GM18526 (cell line): ENCODE measurements around the gene PSMA7.

ENCODE experiments used
- POLR2A ChIP-seq: IDR thresholded peaks from 3 replicates; pipeline ENCODE4 v1.6.1; 2011; ENCODE audit not compliant: insufficient read length; ENCODE audit errors: extremely low read depth

PSMA7 gene

DNA sequence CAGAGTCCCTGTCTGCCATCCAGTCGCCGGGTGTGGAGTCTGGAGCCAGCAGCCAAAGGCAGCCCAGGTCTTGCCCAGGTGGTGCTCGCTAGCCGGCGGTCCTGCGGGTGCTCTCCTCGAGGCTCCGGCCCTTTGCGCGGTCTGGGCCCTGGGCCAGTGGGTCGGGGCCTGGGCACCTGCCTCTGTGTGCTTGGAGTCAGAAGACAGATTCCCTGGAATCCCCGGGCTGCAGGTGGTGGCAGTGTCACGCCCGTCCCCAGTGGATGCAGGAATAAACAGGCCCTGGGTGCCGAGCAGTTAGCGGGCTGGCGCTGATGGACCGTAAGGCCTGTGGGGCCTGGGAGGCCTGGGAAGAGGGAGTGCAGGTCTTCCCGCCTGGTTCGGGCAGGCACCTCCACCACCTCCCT is 5.7 kb upstream of the PSMA7 start:
- TF ChIP-seq POLR2A = no peak

DNA sequence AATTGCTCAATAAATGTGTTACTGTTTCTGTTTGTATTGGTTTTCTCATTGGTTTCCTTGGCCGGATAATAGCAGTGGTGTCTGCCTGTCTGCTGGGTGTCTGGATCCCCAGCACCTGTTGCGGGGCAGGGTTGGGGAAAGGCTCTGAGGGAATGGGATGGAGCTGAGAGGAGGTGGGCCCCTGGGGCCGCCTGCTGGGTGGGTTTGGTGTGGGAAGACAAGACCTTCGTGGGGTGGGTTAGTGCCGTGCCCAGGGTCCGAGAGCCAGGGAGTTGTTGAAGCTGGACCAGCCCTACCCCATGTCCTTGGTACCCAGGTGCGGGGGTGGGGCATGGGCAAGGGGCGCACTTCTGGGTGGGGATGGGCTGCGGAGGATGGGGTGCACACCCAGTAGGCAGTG is 4.3 kb upstream of the PSMA7 start:
- no peak for TF ChIP-seq POLR2A

- TF ChIP-seq POLR2A = no peak
Measured at GRCh38 chr20:62147125-62147524, 3.9 kb upstream of the PSMA7 start.

- no peak for TF ChIP-seq POLR2A
Measured at GRCh38 chr20:62146019-62146755, 3.0 kb upstream of the PSMA7 start.

DNA sequence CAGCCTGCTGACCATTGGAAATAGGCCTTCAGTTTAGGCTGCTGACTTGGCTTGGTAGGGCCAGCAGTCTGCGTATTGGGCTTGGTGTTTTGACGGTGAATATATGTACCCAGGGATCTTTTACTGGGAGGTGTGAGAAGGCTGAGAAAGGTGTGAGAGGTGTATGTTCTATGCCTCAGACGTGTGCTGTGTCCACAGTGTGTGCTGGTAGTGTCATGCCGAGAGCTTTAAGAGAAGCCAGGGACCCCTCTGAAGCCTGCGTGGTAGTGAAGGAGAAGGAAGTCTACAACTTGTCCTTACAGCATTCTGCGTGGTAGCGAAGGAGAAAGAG is 2.5 kb upstream of the PSMA7 start:
- TF ChIP-seq POLR2A = no peak

DNA sequence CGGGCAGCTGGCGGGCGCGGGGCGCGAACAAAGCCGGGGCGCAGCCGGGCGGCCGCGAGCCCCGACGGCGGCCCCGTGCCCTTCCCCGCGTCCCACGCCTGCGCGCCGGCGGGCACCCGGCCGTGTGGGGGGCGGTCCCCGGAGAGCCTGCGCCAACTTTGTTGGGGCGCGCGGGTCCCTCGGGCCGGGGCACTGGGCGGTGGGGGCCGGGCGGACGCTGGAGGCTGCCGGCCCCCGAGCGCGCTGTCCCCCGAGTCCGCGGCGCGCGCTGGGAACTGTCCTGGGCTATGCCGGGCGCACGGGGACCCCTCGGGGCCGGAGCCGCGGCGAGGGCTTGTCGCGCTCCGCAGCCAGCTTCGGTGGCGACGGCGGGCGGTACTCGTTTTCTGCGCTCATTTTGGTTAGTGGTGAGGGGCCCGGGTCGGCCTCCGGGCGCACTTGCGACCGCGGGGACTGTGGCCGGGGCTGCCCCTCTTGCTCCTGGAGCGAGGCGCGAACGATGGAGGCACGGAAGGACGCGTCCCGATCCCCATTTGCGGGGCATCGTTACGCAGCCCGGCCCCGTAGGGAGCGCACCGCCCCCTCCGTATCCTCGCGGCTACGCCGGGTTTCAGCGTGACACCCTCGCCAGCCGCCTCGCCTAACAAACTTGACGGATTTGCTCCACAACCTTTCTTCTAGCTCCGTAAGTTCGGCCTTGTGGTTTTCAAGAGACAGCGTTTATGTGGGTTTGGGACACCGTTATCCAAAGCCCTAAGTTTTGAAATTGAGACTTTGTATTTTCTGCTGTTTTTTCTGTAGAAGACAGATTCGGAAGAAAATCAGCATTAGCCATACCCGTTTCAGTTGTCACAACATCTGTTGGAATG is 997 bp upstream of the PSMA7 start:
- TF ChIP-seq POLR2A = no peak

- no peak for TF ChIP-seq POLR2A
Measured at GRCh38 chr20:62142252-62143080, 728 bp downstream of the PSMA7 start.

DNA sequence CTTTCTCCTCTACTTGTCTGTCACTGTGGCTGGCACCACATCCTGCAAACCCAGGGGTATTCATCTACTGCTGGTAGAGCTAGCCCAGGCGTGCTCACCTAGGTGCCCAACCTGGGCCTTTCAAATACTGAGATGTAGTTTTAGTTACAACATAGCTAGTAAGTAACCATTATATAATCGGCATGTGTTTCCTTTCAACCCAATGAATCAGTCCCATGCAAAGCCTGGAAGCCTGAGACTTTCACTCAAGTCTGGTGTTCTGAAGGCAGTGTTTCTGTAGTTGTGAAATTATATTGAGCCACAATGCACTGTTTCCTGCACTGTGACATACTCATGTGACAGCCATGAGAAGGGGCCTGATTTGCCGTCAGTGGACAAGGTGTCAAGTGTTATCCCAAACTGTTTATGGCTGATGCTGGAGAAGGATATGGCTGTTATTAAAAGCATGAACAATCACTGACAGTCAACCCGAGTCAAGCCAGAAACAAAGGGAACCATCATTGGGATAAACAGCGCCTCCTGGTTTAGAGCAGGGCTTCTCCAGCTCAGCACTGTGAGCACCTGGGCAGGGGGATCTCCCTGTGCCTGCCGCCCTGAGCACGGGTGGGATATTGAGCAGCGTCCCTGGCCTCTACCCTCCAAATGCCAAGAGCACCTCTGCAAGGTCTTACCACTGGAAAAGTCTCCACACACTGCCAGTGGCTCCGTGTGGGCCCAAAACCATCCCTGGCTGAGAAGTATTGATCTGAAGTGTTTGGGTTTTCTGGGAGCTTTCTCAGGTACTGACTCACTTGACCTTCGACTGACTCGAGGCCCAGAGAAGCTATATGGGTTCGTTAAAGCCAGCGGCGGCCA is 1.6 kb downstream of the PSMA7 start:
- TF ChIP-seq POLR2A = no peak

DNA sequence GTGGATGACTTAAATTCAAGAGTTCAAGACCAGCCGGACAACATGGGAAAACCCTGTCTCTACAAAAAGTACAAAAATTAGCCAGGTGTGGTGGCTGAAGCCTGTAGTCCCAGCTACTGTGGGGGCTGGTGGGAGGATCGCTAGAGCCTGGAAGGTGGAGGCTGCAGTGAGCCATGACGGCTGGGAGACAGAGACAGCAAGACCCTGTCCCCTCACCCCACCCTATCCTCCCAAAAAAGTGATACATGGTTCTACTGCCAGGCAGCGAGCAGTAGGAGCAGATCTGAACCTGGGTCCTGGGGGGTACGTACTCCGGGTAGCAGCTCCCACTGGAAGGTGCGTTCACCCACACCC is 2.2 kb downstream of the PSMA7 start:
- no peak for TF ChIP-seq POLR2A

DNA sequence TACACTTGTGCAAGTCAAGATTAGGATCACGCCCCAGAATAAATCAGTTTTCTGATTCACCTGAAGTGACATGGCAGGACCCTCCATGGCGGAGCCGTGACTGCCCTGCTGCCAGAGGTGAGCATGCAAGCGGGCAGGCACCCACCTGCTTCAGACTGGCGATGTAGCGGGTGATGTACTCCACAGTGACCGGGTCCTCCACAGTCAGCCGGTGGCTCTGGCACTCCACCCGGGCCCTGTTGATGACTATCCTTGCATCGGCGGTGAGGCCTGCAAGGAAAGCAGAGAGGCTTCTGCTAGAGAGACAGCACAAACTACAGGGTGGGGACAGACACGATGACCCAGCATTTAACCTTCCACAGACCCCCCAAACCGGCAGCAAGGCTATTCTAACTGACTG is 3.6 kb downstream of the PSMA7 start:
- TF ChIP-seq POLR2A = no peak

DNA sequence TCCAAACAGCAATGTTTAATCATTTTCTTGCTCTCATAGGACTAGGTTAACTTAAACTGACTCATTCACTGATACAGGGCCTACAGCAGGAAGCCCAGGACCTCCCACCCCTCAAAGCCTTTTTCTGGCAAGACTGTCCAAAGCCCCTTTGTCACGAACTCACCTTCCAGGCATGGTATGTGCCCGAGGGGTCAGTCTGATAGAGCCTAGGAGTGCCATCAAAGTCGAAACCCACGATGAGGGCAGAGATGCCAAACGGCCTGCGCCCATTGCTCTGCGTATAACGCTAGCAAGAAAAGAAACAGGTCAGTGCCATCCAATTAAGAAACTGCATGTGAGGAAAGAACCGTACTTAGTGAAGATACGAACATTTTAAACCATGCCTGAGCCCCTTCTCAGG is 4.3 kb downstream of the PSMA7 start:
- TF ChIP-seq POLR2A = no peak

DNA sequence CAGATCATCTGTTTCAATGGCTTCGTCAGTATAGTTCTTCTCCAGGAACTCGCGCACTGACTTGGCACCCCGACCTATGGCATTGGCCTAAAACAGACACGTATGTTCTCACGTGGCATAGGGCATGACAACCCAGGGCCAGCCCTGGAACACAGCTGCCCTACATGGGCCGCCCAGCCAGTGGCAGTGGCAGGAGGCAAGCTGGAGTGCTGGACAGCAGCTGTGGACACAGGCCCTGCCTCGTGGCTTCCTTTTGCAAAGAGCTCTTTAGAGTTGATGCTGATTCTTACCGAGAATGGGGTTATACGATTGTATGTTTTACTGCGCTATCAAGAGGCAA is 5.0 kb downstream of the PSMA7 start:
- no peak for TF ChIP-seq POLR2A

DNA sequence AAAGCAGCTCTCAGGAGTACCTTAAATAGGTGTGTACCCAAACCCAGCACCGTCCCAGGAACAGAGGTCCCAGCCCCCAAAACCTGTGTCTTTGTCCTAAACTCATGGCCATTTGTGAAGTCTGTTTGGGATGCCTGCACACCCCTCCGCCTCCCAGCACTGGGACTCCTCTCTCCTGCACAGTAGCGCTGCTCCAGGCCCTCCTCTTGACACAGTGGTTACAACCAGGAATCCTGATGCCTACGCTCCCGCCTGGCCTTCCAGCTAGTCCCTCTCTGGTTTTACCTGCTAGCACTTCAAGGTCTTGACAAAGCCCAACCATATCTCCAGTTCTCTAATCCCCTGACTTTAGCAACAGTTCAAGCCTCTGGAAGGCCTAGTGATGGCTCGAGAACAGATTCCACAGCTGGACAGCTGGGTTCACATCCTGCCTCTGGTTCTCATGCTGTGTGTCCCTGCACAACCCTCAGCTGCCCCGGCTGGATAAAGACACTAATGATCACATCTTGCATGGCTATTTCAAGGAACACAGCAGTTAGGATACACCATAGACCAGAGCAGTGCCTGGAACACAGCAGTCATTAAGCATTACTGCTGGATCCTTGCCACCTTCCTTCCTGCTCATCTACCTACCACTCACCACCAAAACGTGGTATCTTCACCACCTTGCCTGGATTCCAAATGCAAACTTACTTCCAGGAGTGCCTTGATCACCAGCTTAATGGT is 5.6 kb downstream of the PSMA7 start:
- TF ChIP-seq POLR2A = no peak

DNA sequence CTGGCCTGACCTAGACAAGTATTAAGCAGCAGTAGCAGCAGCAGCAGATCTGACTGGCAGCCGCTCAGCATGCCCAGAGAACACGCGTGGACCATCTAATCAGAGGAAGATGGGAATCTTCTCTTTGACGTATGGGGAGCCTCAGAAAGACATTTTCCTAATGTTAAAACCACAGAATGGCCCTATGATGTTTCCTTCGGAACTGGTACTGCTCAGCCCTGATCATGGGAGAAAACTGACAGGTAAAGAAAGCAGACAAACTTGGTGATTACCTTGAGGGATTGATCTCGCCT is 6.2 kb downstream of the PSMA7 start:
- TF ChIP-seq POLR2A = no peak
